CD4-positive, alpha-beta memory T cell (primary cell): ENCODE measurements around the gene EMD. TPM values are rescaled to one million over a fixed set of nuclear protein-coding genes. Genes with fewer than 3 reads are reported as not detected.

Experiments
- polyA plus RNA-seq, 2 donors: library from polyadenylated mRNA; unstranded; fragments of 300-500 nt; fragmentation: Illumina TruSeq; gene quantifications; one replicate each; pipeline ENCODE4 v1.2.3, GENCODE V29; 2021
- total RNA-seq, 2 experiments: library from RNA; stranded (reverse); gene quantifications; one replicate each; pipeline ENCODE4 v1.2.3, GENCODE V29; 2021

EMD gene
- total and polyA plus RNA-seq, 4 experiments from 2014 or later, result 30.3 to 88.7 (median 61.2) TPM

Other genes with a start within 250 kb of the EMD start
- not detected for gene OPN1LW, start 235.1 kb upstream of the EMD start, total RNA-seq
- not detected for gene OPN1LW, start 235.1 kb upstream of the EMD start, polyA plus RNA-seq
- not detected for gene OPN1MW, start 196.7 kb upstream of the EMD start, total RNA-seq
- gene OPN1MW, start 196.7 kb upstream of the EMD start, polyA plus RNA-seq, result not detected
- not detected for gene OPN1MW2, start 159.5 kb upstream of the EMD start, total RNA-seq
- not detected for gene OPN1MW2, start 159.5 kb upstream of the EMD start, polyA plus RNA-seq
- gene OPN1MW3, start 121.7 kb upstream of the EMD start, total RNA-seq, result not detected
- gene OPN1MW3, start 121.7 kb upstream of the EMD start, polyA plus RNA-seq, result not detected
- not detected for gene TEX28, start 84.2 kb upstream of the EMD start, total RNA-seq
- not detected for gene TEX28, start 84.2 kb upstream of the EMD start, polyA plus RNA-seq
- gene TKTL1, start 83.5 kb upstream of the EMD start, total RNA-seq, result 1 to 10 TPM in 1 of 2 experiments, under 1 TPM in 1; 0.32 to 1.9 TPM
- 10 to 100 TPM; 19.3 to 44.1 TPM for gene TKTL1, start 83.5 kb upstream of the EMD start, polyA plus RNA-seq
- 100 to 1,000 TPM; 839 to 871 TPM for gene FLNA, start 4.7 kb upstream of the EMD start, total RNA-seq
- 100 to 1,000 TPM in 1 of 2 donors, 10 to 100 TPM in 1; 87.4 to 683 TPM for gene FLNA, start 4.7 kb upstream of the EMD start, polyA plus RNA-seq
- 1,000 to 10,000 TPM; 5,157 to 5,386 TPM for gene RPL10, start 19.1 kb downstream of the EMD start, total RNA-seq
- gene RPL10, start 19.1 kb downstream of the EMD start, polyA plus RNA-seq, result 1,000 to 10,000 TPM; 4,018 to 5,740 TPM
- gene DNASE1L1, start 30.0 kb downstream of the EMD start, total RNA-seq, result 10 to 100 TPM; 25.3 to 26.3 TPM
- 10 to 100 TPM; 14.0 to 16.2 TPM for gene DNASE1L1, start 30.0 kb downstream of the EMD start, polyA plus RNA-seq
- gene TAFAZZIN, start 32.2 kb downstream of the EMD start, total RNA-seq, result 100 to 1,000 TPM; 139 to 141 TPM
- gene TAFAZZIN, start 32.2 kb downstream of the EMD start, polyA plus RNA-seq, result 10 to 100 TPM; 47.3 to 48.2 TPM
- gene ATP6AP1, start 49.4 kb downstream of the EMD start, total RNA-seq, result 10 to 100 TPM; 60.4 to 62.6 TPM
- gene ATP6AP1, start 49.4 kb downstream of the EMD start, polyA plus RNA-seq, result 100 to 1,000 TPM; 114 to 149 TPM
- 100 to 1,000 TPM; 212 to 220 TPM for gene GDI1, start 57.9 kb downstream of the EMD start, total RNA-seq
- 10 to 100 TPM; 48.2 to 63.9 TPM for gene GDI1, start 57.9 kb downstream of the EMD start, polyA plus RNA-seq
- 10 to 100 TPM; 65.2 to 70.3 TPM for gene FAM50A, start 64.8 kb downstream of the EMD start, total RNA-seq
- gene FAM50A, start 64.8 kb downstream of the EMD start, polyA plus RNA-seq, result 10 to 100 TPM; 35.6 to 68.1 TPM
- 10 to 100 TPM; 78.8 to 90.3 TPM for gene PLXNA3, start 79.0 kb downstream of the EMD start, total RNA-seq
- gene PLXNA3, start 79.0 kb downstream of the EMD start, polyA plus RNA-seq, result 1 to 10 TPM in 1 of 2 donors, under 1 TPM in 1; 0.29 to 1.2 TPM
- 10 to 100 TPM; 18.5 to 19.3 TPM for gene LAGE3, start 100.0 kb downstream of the EMD start, total RNA-seq
- gene LAGE3, start 100.0 kb downstream of the EMD start, polyA plus RNA-seq, result 10 to 100 TPM; 46.0 to 58.0 TPM
- 10 to 100 TPM; 33.2 to 41.3 TPM for gene UBL4A, start 107.3 kb downstream of the EMD start, total RNA-seq
- 10 to 100 TPM; 56.9 to 66.8 TPM for gene UBL4A, start 107.3 kb downstream of the EMD start, polyA plus RNA-seq
- 10 to 100 TPM; 22.5 to 23.7 TPM for gene SLC10A3, start 111.3 kb downstream of the EMD start, total RNA-seq
- gene SLC10A3, start 111.3 kb downstream of the EMD start, polyA plus RNA-seq, result 10 to 100 TPM; 61.4 to 62.3 TPM
- 10 to 100 TPM; 51.0 to 51.8 TPM for gene FAM3A, start 136.9 kb downstream of the EMD start, total RNA-seq
- 10 to 100 TPM; 18.4 to 20.2 TPM for gene FAM3A, start 136.9 kb downstream of the EMD start, polyA plus RNA-seq
- gene G6PD, start 167.6 kb downstream of the EMD start, total RNA-seq, result 10 to 100 TPM; 45.4 to 46.0 TPM
- gene G6PD, start 167.6 kb downstream of the EMD start, polyA plus RNA-seq, result 1 to 10 TPM; 1.7 to 3.8 TPM
- gene IKBKG, start 168.3 kb downstream of the EMD start, total RNA-seq, result 10 to 100 TPM; 44.4 to 44.7 TPM
- gene IKBKG, start 168.3 kb downstream of the EMD start, polyA plus RNA-seq, result 10 to 100 TPM; 28.2 to 34.6 TPM
- gene CTAG1A, start 205.8 kb downstream of the EMD start, total RNA-seq, result not detected
- not detected for gene CTAG1A, start 205.8 kb downstream of the EMD start, polyA plus RNA-seq
- gene CTAG1B, start 240.0 kb downstream of the EMD start, total RNA-seq, result not detected
- gene CTAG1B, start 240.0 kb downstream of the EMD start, polyA plus RNA-seq, result not detected